ENCODE measurements around the gene JDP2. TPM values are rescaled to one million over a fixed set of nuclear protein-coding genes. Genes with fewer than 3 reads are reported as not detected.

The JDP2 gene
- total RNA-seq, 2 donors from 2014 or later, result 15.7 to 23.1 TPM

DNA sequence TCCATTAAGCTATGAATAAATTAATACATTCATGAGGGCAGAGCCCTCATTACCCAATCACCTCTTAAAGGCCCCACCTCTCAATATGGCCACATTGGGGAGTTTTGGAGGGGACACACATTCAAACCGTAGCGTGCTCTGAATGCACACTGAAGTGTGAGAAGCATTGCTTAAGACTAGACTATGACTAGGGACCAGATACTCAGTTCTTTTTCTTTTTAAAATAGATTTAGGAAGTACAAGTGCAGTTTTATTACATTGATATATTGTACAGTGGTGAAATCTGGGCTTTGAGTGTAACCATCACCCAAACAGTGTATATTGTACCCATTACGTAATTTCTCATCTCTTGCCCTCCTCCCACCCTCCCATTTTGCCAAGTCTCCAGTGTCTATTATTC, 21.0 kb upstream of the JDP2 start:
- TF ChIP-seq, protein P1, sequence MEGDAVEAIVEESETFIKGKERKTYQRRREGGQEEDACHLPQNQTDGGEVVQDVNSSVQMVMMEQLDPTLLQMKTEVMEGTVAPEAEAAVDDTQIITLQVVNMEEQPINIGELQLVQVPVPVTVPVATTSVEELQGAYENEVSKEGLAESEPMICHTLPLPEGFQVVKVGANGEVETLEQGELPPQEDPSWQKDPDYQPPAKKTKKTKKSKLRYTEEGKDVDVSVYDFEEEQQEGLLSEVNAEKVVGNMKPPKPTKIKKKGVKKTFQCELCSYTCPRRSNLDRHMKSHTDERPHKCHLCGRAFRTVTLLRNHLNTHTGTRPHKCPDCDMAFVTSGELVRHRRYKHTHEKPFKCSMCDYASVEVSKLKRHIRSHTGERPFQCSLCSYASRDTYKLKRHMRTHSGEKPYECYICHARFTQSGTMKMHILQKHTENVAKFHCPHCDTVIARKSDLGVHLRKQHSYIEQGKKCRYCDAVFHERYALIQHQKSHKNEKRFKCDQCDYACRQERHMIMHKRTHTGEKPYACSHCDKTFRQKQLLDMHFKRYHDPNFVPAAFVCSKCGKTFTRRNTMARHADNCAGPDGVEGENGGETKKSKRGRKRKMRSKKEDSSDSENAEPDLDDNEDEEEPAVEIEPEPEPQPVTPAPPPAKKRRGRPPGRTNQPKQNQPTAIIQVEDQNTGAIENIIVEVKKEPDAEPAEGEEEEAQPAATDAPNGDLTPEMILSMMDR (conservative IDR thresholded peaks at IDR 0.05), result no peak
- Histone ChIP-seq H3K9me3 (ENCODE audit: control insufficient read depth, low read length) (no peaks in the 10 kb centered on the region), H3K27me3 (ENCODE audit: control insufficient read depth, insufficient read depth, low read length, poor library complexity, severe bottlenecking) (no peaks in the 10 kb centered on the region), H3K4me3 (ENCODE audit: low read length) (no peak overlapping the region), H3K27ac (ENCODE audit: low read depth, low read length) (no peak overlapping the region), H3K36me3 (ENCODE audit: control insufficient read depth, insufficient read depth, low read length) (no peaks in the 10 kb centered on the region), H3K9ac (ENCODE audit: extremely low read depth, low read length, poor library complexity, severe bottlenecking) (no peak overlapping the region), H3K4me1 (ENCODE audit: control insufficient read depth, insufficient read depth, low read length) (no peaks in the 10 kb centered on the region)
- no peaks in the 10 kb centered on the region for H3K9me3 Mint-ChIP-seq
- no peaks in the 10 kb centered on the region for H3K36me3 Mint-ChIP-seq (ENCODE audit: low read depth)
- H3K4me3 Mint-ChIP-seq, result no peak overlapping the region
- 93 to 97% methylated on average over 3 of the region's 3 CpGs for WGBS, 2 experiments (ENCODE audit: insufficient coverage in 1 of 2, insufficient read length in 1 of 2)
- peaks cover 1% of the 10 kb centered on the region for H3K27me3 Mint-ChIP-seq (ENCODE audit: insufficient read depth)
- H3K27ac Mint-ChIP-seq, result no peak overlapping the region
- DNase-seq, result no peak
- H3K4me1 Mint-ChIP-seq, result peaks cover 3% of the 10 kb centered on the region

DNA sequence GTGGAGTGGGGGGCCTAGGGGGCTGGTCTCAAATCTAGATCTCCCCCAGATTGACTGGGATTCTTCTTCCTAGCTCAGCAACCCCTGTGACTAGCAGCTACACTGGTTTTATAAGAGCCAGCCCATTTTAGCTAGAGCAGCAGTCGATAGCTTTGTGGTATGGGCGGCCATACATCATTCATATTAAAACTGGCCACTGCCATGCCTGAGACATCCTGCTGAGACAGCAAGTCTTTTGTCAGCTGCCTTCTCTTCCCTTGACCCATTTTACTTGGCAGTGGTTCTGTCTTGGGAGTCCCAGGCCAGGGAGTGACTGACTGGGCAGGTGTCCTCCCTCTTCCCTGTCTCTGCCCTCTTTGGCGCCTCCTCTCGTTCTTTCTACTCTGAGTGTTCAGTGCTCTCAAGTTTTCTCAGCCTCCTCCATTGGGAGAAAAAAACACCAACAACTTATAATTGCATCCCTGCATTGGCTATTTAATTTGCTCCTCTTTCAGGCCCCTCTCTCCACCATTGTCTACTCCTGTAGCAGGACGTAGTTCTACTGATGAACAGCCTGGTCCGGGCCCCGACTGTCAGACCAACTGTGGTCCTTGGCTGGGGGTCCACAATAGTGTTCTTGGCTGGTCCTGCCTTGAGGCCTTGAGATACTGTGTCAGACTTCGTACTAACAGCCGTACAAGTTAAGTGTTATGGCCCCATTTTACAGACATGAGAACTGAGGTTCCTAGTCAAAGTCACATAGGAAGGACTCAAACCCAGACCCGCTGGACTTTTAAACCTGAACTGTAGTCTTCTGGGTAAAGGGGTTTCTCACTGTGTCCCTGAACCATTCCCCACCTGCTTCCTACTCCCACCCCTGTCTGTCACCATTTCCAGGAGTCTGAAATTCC, 18.3 kb upstream of the JDP2 start:
- Mint-ChIP-seq H3K9me3 (no peaks in the 10 kb centered on the region), H3K4me3 (no peak overlapping the region), H3K4me1 (peaks cover 3% of the 10 kb centered on the region), H3K36me3 (ENCODE audit: low read depth) (no peaks in the 10 kb centered on the region), H3K27ac (no peak overlapping the region), H3K27me3 (ENCODE audit: insufficient read depth) (peaks cover 1% of the 10 kb centered on the region)
- DNase-seq, result no peak
- TF ChIP-seq, protein P1 (conservative IDR thresholded peaks at IDR 0.05), result peak; percentile 34
- H3K4me3 ChIP-seq (ENCODE audit: low read length), result no peak overlapping the region
- 90 to 92% methylated on average over 9 to 10 of the region's 10 CpGs for WGBS, 2 experiments (ENCODE audit: insufficient coverage in 1 of 2, insufficient read length in 1 of 2)
- no peaks in the 10 kb centered on the region for H3K27me3 ChIP-seq (ENCODE audit: control insufficient read depth, insufficient read depth, low read length, poor library complexity, severe bottlenecking)
- H3K9me3 ChIP-seq (ENCODE audit: control insufficient read depth, low read length), result no peaks in the 10 kb centered on the region
- no peaks in the 10 kb centered on the region for H3K36me3 ChIP-seq (ENCODE audit: control insufficient read depth, insufficient read depth, low read length)
- H3K9ac ChIP-seq (ENCODE audit: extremely low read depth, low read length, poor library complexity, severe bottlenecking), result no peak overlapping the region
- no peaks in the 10 kb centered on the region for H3K4me1 ChIP-seq (ENCODE audit: control insufficient read depth, insufficient read depth, low read length)
- no peak overlapping the region for H3K27ac ChIP-seq (ENCODE audit: low read depth, low read length)

DNA sequence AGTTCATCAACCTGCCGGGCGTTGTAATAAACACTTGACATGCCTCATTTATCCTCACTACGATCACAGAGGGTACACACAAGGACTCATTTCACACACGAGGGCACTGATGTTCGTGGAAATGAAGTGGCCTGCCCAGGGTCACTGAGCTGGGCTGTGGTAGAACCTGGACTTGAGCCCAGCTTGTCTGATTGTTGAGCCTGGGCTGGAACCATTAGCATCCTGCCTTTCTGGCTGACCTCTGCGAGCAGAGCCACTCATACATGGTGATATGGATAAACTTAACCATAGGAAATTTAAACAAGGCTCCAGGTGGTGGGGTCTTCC, 16.6 kb upstream of the JDP2 start:
- Histone ChIP-seq H3K9me3 (ENCODE audit: control insufficient read depth, low read length) (no peaks in the 10 kb centered on the region), H3K36me3 (ENCODE audit: control insufficient read depth, insufficient read depth, low read length) (no peaks in the 10 kb centered on the region), H3K27me3 (ENCODE audit: control insufficient read depth, insufficient read depth, low read length, poor library complexity, severe bottlenecking) (no peaks in the 10 kb centered on the region), H3K9ac (ENCODE audit: extremely low read depth, low read length, poor library complexity, severe bottlenecking) (no peak overlapping the region), H3K4me1 (ENCODE audit: control insufficient read depth, insufficient read depth, low read length) (no peaks in the 10 kb centered on the region), H3K4me3 (ENCODE audit: low read length) (no peak overlapping the region), H3K27ac (ENCODE audit: low read depth, low read length) (peak overlapping the region; percentile 48)
- H3K36me3 Mint-ChIP-seq (ENCODE audit: low read depth), result no peaks in the 10 kb centered on the region
- DNase-seq, result no peak
- 90 to 94% methylated on average over 5 to 6 of the region's 6 CpGs for WGBS, 2 experiments (ENCODE audit: insufficient coverage in 1 of 2, insufficient read length in 1 of 2)
- H3K27me3 Mint-ChIP-seq (ENCODE audit: insufficient read depth), result peaks cover 1% of the 10 kb centered on the region
- TF ChIP-seq, protein P1 (conservative IDR thresholded peaks at IDR 0.05), result no peak
- H3K27ac Mint-ChIP-seq, result no peak overlapping the region
- no peak overlapping the region for H3K4me3 Mint-ChIP-seq
- H3K9me3 Mint-ChIP-seq, result no peaks in the 10 kb centered on the region
- H3K4me1 Mint-ChIP-seq, result peaks cover 3% of the 10 kb centered on the region

Data from endodermal cell (in vitro differentiated cells).